Hepatocyte (in vitro differentiated cells): Measurements from ENCODE around the gene SLC30A3.
"Not testable (repeated sequence)": the region's sequence is repeated elsewhere in the genome, so short reads cannot be mapped to it uniquely, and the experiment has no call there.

Source experiments
- CTCF ChIP-seq: fragments of 200-600 bp; sonication (generic); IDR thresholded peaks from 2 replicates; pipeline ENCODE4 v1.5.1; 2016; ENCODE audit warnings: antibody characterized with exemption, mild to moderate bottlenecking; ENCODE audit not compliant: poor library complexity
- EZH2 ChIP-seq: fragments of 200-600 bp; sonication (generic); IDR thresholded peaks from 2 replicates; pipeline ENCODE4 v1.6.1; 2016; ENCODE audit warnings: antibody characterized with exemption, mild to moderate bottlenecking, borderline replicate concordance
- EZH2phosphoT487 ChIP-seq: fragments of 200-600 bp; sonication (generic); IDR thresholded peaks from one replicate; pipeline ENCODE4 v1.6.1; 2018; ENCODE audit warnings: antibody characterized with exemption, mild to moderate bottlenecking, low read depth, moderate library complexity; ENCODE audit not compliant: unreplicated experiment, severe bottlenecking

GRCh38 chr2:27300606-27301005 is 37.8 kb upstream of the SLC30A3 start:
- not testable (repeated sequence) for TF ChIP-seq CTCF, EZH2, EZH2phosphoT487
